Stimulated activated CD8-positive, alpha-beta memory T cell treated with anti-CD3 and anti-CD28 coated beads, Interleukin-15, amount 100 ng/mL, for 48 hours (primary cell): ENCODE results near the gene CHCHD4.
"Not testable (repeated sequence)": the region's sequence is repeated elsewhere in the genome, so short reads cannot be mapped to it uniquely, and the experiment has no call there.

Experiments used
- DNase-seq, 2 donors: peaks; one replicate each; pipeline ENCODE4 v3.0.0-alpha.2; 2020; ENCODE audit warnings: low read depth in 2 of 2

Gene CHCHD4

DNA sequence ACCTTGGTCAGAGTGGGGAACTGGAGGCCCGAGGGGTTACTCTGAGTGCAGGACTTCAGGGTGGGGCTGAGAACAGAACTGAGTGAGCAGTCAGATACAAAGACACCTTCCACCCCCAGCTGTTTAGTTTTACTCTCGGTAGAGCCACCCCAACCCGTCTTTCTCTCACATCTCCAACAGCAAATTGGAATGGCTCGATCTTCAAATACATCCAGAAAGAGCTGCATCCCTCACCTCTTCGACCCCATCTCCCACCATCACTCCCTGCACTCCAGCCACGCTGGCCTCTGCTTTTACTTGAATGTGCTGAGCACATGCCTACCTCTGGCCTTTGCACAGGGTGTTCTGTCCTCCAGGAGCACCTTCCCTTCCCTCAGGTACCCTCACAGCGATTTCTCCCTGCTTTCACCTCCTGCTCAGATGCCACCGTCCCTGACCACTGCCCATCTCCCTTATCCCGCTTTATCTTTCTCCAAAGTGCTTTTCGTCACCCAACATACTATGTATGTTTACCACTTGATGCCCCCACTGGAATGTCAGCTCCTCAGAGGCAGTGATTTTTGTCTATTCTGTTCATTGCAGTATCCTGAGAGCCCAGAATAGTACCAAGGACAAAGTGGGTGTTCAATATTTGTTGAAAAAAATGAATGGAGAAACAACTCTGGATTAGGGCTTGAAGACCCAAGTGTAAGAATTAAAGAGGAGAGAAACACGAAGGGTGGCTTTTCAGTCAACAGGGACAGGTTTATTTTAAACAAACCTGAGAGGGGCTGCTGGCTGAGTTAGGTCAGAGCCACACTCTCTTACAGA, 4.4 kb downstream of the CHCHD4 start:
- no peak for DNase-seq

- no peak for DNase-seq
Measured at GRCh38 chr3:14119651-14120050, 5.0 kb downstream of the CHCHD4 start.

GRCh38 chr3:14118400-14119381, 6.0 kb downstream of the CHCHD4 start:
- DNase-seq, result no peak

- no peak for DNase-seq
Measured at GRCh38 chr3:14117468-14118399, 6.9 kb downstream of the CHCHD4 start.

DNA sequence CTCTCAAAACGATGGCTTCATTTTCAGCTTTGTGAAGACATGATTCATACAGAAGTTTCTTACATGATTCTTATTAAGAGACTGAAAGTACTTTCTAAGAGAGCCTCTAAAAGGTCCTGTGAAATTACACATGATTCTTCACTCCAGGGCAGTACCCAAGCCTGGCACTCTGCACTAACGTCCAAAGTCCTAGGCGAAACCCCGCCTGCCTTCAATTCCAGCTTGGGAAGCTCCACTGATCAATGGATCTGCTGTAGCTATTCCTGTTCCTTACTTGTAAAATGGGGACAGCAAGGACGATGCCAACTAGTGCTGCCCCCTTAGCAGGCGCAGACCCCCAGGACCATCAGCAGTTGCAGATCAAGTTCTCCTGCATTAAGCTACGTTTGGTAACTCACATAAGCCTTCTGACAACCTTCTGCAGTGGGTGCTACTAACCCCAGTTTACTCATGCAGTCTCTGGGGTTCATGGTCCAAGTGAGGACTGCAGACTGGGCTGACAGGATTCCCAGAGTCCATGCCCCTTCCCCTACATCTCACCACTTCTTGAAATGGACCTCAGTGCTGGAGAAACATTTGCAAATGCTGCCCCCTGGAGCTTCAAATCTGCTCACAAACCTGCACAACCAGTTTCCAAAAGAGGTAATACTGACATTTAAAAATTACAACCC, 10.6 kb downstream of the CHCHD4 start:
- DNase-seq, result no peak

DNA sequence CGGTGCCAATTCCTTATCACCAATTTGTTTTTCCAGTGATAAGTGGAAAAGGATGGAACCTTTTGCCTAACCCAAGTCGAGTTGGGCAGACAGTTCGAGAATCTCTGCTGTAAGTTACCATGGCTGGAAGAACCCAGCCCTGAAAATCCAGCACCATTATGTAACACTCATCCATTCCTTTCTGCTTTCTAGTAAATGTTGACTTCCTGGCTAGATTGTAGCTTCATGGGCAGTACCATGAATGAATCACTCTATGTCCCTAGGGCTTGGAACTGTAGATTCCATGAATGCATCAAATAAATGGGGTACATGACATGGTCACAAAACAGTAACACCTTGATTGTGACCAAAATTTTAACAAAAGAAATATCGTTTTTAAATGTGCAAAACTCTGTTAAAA, 14.0 kb downstream of the CHCHD4 start:
- no peak for DNase-seq

DNA sequence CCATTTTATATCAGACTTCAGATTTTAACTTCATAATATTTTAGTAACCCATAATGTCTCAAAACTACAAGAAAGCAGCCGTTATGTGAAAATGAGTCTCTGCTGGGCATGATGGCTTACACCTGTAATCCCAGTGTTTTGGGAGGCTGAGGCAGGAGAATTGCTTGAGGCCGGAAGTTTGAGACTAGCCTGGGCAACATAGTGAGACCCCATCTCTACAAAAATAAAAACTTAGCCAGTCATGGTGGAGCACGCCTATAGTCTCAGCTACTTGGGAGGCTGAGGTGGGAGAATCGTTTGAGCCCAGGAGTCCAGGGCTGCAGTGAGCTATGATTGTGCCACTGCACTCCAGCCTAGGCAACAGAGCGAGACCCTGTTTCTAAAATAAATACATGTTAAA, 14.8 kb downstream of the CHCHD4 start:
- not testable (repeated sequence) for DNase-seq

DNA sequence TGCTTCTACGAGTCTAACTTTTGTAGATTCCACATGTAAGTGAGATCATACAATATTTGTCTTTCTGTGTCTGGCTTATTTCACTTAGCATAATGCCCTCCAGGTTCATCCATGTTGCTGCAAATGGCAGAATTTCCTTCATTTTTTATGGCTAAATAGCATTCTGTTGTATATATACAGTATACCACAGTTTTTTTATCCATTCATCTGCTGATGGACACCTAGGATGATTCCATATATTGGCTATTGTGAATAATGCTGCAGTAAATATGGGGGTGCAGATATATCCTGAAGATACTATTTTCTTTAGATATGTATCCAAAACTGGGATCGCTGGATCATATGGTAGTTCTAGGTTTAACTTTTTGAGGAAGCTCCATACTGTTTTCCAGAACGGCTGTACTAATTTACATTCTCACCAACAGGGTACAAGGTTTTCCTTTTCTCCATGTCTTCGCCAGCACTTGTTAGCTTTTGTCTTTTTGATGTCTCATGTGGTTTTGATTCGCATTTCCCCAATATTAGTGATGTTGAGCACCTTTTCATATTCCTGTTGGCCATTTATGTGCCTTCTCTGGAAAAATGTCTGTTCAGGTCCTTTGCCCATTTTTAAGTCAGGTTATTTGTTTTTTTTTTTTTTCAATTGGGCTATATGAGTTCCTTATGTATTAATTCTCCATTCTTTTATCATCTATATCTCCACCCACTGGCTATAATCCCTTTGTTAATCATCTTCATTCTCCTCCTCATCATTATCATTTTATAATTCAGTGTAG, 26.9 kb downstream of the CHCHD4 start:
- no peak for DNase-seq

DNA sequence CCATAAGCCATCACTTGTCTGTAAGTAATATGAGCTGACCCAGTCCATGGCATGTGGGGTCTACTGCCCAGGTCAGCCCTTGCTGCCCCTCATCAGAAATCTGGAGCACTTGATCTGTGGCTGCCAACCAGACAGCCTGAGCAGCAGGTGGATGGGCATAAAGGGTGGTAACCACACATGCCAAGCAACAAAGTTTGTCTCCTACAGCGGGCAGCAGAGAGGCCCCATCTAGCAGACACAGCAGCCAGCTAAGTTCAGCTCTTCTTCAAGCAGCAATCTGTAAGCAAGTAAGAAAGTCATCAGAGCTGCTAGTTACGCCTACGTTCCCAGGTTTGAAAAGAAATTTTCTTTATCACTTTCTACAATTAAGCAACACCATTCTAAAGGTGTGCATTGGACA, 27.9 kb downstream of the CHCHD4 start:
- DNase-seq, result no peak

GRCh38 chr3:14093831-14094230, 30.8 kb downstream of the CHCHD4 start:
- no peak for DNase-seq

GRCh38 chr3:14092464-14092863, 32.2 kb downstream of the CHCHD4 start:
- DNase-seq, result no peak

DNA sequence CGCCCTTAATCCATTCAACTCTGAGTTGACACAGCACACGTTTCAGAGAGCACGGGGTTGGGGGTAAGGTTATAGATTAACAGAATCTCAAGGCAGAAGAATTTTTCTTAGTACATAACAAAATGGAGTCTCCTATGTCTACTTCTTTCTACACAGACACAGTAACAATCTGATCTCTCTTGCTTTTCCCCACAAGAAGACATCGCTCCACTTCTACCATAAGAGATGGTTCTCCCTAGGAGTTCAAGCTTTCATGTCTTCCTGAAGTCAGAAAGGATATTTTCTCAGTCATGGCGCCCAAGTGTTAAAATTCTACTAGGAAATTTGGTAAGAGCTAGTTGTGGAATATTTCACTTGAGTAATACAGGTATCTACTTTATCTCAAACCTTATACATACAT, 32.7 kb downstream of the CHCHD4 start:
- DNase-seq, result not testable (repeated sequence)

GRCh38 chr3:14087461-14087860, 37.2 kb downstream of the CHCHD4 start:
- DNase-seq, result not testable (repeated sequence)

DNA sequence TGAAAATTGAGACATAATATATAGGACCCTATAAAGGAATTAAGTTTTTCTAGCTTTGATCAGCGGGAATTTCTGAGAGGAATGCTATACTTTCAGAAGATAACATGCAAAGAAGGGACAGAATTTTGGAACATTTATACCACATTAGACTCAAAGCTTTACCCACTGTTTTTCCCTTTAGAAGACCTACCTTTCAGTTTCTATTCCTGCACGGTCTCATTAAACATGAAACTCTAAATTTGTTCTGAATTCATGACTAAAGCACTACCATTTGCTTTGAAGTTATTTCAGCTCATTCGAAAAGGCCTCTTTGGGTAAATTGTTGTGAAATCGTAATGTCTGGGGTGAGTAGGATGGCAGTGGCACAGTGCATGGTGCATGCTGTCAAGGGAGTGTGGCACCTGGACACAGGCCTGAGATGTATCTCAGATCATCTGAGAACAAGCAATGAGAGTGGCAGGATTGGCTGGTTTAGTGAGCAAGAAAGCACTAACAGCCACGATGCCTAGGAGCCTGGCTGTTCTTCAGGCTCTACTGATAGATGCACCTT, 42.5 kb downstream of the CHCHD4 start:
- DNase-seq, result no peak

GRCh38 chr3:14077310-14077709, 47.4 kb downstream of the CHCHD4 start:
- no peak for DNase-seq

DNA sequence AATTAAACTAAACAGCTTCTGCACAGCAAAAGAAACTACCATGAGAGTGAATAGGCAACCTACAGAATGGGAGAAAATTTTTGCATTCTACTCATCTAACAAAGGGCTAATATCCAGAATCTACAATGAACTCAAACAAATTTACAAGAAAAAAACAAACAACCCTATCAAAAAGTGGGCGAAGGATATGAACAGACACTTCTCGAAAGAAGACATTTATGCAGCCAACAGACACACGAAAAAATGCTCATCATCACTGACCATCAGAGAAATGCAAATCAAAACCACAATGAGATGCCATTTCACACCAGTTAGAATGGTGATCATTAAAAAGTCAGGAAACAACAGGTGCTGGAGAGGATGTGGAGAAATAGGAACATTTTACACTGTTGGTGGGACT, 49.4 kb downstream of the CHCHD4 start:
- not testable (repeated sequence) for DNase-seq

DNA sequence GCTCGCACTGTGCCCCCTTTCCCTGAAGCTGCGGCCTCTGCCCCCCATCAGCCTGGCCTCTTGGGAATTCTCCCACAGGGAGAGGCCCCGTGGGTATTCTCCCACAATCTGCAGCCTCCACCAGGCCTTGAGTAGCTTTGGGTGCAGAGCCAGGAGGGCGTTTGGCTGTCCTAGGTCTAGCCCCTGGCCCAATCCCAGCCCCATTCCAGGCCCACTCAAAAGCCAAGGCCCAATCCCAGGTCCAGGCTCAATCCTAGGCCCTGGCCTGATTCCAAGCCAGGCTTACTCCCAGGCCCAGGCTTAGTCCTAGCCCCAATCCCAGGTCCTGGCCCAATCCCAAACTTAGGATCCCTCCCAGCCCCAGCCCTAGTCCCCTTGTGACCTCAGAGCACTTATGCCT, 59.8 kb downstream of the CHCHD4 start:
- DNase-seq, result no peak

- DNase-seq, result no peak
Measured at GRCh38 chr3:14063152-14063551, 61.5 kb downstream of the CHCHD4 start.
